Fibroblast of skin of left quadriceps (primary cell): Measurements from ENCODE around the gene KIDINS220.

ENCODE experiments used
- DNase-seq, 2 experiments: peaks; one replicate each; pipeline ENCODE4 v3.0.0-alpha.2; 2013; ENCODE audit warnings: low read depth in 2 of 2

KIDINS220 gene

DNA sequence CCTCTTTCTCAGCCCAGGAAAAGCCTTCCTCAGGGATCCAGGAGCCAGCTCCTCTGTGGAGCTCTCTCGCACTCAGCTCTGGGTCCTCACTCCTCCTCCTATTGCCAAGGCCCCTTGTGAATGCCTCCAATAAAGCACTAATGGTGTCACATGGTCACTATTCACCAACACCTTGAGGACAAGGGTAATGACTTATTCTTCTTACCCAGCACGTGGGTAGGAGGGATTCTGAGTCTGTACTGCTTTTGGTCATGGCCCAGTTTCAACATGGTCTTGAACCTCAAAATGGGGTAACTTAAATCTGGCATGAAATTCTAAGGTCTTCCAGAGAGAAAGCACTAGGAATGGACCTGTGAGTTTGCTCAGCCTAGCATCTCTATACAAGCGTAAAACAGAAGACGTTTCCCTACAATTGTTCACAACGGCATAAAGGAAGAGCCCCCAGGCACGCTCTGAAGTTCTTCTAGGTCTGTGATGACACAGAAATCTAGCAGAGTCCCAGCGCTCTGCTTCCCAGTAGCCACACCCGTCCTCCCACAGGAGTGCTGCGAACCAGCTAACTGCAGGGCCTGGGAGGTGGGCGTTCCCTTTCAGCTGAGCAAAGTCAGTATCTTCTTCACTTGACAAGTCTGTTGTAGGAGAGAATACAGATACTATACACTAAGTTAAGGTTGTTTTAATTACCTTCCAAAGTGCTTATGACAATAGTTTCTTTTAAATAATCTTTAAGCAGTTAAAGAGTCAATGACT is 14.6 kb upstream of the KIDINS220 start:
- no peak for DNase-seq

DNA sequence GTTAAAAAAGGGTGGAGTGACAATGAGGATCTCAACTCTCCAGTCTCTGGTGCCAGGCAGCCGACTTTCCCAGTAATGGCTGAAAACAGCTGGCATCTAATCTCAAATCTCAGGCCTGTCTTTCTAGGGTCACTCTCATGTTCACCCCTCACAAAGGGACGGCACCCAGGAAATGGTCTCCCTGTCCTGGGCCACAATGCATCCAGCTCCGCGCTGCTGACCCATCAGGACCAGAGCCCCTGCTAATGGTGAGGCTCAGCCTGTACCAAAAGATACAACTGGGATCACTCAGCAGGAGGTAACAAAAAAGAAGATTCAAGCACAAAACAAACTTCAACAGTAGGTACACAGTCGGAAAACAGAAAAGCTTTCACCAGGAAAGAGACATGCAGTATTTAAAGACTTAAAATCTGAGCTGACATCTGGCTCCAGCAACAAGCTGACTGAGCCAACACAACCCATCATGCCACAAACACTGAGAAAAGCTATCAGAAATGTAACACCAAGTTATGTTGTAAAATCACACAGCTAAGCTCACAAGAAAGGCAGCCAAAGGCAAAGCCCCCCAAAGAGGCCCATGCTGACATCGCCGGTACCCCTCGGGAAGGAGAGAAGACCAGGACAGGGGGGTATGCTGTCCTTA is 13.6 kb upstream of the KIDINS220 start:
- no peak for DNase-seq

DNA sequence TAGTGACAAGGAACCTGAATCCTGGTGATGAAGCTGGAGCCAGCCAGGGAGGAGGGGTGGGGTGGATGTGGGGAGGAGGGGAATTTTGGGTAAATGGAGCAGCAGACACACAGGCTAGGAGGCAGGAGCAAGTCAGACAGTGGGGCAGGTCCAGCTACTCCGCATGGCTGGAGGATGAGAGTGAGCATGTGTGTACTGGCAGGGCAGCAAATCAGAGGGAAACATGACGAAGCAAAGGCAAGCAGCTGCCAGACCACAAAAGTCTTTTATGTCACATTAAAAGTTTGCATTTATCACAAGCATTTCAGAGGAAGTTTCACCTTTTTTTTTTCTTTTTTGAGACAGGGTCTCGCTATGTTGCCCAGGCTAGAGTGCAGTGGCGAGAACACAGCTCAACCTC is 11.9 kb upstream of the KIDINS220 start:
- DNase-seq = peak; percentile 23 to 27

DNA sequence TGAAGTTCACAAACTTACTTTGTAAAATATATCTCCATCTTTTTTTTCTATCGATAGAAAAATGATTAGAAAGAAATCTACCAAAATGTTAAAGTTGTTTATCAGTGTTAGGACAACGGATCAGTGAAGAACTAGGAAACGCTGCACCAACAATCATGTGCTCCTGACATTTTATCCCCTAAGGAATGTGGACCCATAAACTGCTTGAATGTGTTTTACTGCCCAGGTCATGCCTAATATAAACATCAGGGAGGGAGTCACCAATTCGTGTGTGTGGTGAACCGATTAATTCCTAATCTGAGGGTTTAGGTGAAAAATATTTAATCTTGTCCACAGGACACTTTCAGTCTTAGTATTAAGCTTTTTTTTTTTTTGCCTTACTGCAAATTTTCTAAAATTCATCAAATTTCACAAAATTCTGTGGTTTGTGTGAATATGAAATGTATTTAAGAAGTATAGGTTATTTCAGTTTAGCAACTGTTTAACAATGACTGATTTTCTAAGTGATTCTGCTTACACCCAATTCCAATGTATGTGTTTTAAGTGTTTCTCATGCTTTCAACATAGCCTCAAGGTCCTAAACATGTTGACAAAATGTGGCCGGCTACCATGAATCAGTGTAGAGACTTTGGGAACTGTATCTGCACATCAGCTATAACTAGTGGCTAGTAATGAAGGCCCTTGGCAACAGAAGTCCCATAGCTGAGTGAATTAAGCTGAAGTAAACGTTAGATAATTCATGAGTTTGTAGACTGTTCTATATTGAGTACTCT is 11.1 kb upstream of the KIDINS220 start:
- no peak for DNase-seq

DNA sequence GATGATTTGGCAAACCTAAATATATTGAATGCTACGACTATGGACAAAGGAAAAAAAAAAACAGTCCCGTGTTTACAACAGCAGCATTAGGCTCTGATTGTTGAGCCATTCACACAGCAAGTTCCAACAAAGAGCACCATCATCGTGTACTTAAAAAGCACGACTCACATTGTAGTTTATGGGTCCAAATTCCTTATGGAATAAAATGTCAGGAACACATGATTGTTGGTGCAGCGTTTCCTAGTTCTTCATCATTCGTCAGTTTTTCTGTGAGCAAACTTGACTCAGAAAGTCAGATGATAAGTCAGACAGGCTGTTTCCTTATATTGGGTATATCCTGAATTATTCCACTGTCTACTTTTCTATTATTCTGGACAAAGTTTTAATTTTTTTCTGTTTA is 10.0 kb upstream of the KIDINS220 start:
- DNase-seq = peak in 1 of 2 experiments; percentile 5

DNA sequence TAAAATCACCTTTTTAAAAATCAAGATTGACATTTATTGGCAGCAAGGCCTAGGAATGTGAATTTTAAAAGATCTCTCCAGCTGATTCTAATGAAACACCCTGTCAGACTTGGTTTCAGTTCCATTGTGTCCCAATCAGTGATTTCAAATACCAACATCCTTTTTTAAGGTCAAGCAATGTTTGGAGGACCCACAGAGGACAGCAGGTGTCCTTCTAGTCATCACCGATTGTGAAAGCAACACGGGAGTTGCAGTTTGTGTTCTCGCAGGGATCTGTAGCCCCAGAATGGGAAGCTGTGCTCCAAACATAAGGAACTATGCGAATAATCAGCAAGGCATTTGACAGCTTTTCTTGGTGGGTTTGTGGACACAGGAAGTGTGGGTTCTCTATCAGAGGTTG is 4.5 kb upstream of the KIDINS220 start:
- DNase-seq = no peak

DNA sequence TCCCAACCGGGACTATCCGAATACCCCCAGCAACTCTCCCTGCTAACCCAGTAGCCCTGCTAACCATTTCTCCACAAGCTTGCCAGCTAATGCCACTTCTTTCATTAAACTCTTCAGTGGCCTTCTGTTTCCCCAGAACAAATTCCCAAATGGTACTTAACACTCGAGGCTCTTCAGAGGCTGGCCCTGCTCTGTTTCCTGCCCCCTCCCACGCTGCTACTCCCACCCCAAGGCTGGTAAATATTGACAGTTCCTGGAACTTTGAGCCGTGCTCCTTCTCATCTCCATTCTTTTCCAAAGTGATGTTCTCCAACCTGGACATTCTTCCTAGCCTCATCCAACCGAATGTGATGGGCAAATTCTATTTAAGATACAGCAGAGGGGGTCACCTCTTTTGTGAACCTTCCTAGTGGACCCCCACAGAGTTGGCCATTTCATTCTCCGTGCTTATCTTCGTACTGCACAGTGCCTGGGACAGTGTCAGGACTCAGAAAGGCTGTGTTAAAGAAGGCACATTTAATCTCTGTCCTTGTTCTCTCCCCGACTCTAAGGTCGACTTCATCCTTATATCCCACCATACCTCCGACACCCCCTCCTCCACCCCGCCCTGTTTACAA is 3.2 kb upstream of the KIDINS220 start:
- DNase-seq = no peak

DNA sequence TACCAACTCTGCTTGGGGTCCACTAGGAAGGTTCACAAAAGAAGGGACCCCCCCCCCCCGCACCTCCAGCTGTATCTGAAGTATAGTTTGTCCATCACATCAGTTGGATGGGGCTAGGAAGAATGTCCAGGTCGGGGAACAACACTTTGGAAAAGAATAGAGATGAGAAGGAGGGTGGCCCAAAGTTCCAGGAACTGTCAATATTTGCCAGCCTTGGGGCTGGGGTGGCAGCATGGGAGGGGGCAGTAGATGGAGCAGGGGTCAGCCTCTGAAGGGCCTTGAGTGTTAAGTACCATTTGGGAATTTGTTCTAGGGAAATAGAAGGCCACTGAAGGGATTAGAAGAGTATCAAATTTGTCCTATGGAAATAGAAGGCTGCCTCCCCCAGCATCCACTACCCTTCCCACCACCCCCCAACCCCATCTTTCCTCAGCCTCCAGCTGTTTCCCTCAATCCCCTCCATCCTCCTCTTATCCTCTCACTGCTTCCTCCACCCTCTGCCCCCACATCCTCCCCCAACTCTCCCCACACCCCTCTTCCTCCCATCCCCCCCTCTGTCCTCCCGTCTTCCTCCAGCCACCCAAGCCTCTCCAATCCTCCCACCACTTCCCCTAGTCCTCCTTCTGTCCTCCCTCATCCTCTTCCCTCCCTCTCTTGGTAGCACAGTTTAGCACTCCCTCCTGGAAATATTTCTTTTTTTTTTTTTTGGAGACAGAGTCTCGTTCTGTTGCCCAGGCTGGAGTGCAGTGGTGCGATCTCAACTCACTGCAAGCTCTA is 2.0 kb upstream of the KIDINS220 start:
- DNase-seq = no peak

DNA sequence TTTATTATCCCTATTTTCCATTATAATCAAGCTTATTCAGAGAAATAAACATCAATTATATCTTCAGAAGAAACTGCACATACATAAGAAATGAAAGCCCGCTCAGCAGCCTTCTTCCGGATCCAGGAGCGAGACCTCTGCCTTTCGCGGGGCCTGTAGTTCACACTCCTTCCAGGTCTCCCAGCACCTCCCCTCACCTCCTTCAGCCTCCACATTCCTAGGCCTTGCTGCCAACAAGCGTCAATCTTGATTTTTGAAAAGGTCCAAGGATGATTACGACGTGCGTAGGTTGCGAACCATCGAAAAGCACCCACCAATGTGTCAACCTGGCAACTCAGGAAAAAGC is 355 bp upstream of the KIDINS220 start:
- DNase-seq = no peak

DNA sequence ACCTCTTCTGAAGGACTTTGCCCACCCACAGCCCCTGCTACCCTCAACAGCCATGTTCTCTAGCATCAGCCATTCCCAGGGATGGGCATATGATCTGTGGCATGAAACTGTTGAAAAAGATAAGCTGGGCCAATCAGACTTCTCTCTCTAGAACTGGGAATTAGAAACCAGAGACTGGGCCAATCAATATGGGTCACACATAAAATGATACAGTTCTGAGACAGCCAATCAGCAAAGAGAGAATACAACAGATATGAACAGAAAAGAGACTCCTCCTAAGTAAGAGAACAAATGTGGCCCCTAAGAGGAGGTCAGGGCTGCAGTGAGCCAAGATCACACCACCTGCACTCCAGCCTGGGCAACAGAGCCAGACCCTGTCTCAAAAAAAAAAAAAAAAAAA is 2.1 kb downstream of the KIDINS220 start:
- DNase-seq = no peak

DNA sequence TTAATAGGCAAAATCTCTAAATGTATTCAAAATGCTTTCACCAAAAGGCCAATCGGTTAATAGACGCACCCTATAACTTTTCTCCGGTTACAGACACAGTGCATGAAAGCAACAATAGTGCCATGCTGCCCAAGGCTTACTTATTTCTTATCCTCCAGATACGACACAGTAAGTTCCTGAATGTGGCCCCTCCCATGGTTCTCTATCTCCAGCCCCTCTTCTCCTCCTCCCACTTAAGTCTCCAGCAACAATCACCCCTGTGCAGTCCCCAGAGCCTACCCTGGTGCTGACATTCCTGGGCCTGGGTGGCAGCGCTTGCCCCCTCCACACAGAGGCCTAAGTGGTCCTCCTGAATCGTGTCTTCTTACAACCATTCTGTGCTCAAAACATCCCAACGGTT is 3.6 kb downstream of the KIDINS220 start:
- no peak for DNase-seq

DNA sequence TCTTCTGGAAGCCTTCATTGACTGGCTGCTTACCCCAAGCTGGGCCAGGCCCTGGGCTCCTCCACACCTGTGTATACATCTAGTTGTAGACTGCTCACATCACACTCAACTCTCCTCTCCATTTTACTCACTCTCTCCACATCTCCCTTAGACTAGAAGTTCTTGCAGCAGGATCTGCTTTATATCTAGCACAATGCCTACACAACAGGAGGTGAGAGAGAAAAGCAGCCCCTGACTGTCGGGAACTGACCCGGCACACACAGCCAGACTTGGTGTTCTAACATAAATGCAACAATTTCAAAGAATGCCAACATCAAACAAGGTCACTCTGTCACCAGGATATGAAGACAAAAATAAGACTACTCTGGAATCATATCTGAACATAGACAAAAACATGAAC is 5.9 kb downstream of the KIDINS220 start:
- no peak for DNase-seq

DNA sequence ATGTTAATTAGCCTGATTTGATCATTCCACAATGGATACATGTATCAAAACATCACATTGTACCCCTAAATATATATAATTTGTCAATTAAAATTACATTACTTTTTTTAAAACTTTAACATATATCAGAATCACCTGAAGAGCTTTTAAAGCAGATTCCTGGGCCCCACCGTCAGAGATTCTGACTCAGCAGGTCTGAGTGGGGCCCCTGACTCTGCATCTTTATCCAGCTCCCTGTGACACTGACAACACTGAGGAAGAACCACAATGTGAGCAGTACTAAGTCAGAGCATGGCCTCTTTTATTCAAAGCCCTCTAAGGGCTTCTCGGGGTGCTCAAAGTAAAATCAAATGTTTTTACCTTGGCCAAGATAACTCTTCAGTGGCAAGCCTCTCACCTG is 9.7 kb downstream of the KIDINS220 start:
- DNase-seq = no peak

DNA sequence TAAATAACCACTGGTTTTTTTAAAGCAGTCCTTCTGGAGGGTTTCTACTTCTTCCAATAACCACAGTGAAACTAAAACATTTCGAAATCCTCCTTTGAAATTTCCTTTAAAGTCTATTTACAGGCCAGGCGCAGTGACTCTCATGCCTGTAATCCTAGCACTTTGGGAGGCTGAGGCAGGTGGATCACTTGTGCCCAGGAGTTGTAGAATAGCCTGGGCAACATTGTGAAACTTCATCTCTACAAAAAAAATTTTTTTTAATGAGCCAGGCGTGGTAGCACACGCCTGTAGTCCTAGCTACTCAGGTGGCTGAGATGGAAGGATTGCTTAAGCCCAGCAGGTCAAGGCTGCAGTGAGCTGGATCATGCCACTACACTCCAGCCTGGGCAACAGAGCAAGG is 15.2 kb downstream of the KIDINS220 start:
- no peak for DNase-seq

DNA sequence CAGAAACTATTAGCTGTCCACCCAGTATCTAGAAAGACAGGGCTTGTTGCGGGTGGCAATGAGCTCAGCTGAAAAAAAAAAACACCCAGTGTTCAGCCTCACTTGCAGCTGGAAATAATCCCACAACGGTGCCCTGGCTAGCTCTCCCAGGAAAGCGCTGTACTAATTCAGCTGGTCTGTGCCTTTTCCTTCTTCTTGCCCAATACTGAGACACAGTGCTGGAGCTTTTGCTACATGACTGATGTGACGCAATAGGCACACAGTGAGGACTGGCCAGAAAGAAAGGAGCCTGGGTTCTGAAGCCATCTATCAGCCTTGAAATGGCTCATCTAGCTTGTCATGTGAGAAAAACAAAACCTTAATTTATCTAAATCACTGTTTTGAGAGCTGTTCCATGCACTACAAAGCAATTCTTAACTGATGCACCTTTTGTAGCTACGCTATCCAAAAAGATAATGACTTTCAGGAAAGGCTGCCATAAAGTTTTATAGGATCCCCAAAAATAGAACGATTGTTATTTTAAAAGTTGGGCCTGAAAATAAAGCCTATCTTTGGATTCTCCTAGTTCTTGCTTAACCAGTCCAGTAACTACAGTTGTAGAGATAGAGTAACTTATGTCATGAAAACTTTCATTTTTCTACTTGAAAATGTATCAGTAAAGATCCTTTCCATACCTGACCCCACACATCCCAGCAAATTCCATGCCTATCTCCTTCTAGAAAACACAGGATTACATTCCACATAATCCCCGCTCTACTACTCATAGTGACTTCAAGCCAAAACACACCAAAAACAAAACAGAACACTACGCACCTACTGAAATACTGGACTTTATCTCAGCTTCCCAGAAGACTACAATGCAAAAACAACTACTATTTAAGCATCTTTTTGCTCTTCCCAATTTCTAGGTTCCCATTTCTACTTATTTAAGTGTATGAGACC is 15.9 kb downstream of the KIDINS220 start:
- peak; percentile 22 to 27 for DNase-seq

DNA sequence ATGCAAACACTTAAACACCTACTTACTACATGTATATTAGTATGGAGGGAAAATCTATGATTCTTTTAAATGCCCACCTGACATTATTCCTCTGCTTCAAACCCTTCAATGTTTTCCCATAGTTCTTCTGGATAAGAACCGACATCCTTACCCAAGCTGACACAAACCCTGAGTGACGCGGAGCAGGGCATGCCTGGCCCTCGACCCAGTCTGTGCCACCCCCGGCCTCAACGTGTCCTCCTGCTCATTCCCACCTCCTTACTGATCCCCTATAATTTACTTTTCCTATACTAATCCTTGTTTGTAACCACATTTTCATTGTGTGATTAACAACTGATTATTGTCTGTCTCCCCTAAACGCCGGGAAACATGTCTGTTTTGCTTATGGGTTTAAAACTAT is 17.5 kb downstream of the KIDINS220 start:
- DNase-seq = no peak

DNA sequence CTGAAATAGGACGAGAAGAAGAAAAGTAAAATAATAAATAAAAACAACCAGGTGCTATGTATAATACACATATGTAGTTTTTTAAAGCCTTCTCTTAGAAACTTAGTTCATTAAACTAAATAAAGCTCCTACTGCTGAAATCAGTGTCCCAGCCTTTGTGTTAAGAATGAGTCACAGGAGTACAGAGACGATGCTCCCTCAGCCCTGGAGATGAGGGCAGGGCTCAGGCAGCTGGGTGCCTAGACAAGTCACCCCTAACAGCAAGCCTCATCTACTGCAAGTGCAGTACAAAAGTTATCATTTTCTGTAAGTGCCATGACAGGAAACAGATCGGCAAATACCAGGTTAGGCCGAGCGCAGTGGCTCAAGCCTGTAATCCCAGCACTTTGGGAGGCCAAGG is 18.2 kb downstream of the KIDINS220 start:
- DNase-seq = no peak

DNA sequence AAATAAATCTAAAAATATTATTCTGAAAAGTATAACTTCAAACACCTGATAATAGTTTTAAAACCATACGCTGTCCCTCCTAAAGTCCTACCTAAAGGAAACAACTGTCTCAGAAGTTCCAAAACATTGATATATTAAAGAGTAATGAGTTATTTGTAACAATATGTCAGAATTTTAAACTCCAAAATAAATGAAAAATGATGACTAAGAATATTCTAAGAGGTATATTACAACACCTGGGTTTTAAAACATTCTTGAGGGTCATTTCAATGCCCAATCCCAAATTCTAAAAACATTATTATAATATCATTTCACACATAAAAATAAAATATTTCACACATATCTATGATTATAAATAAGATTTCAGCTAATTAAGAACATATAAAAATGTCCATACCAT is 20.2 kb downstream of the KIDINS220 start:
- no peak for DNase-seq

DNA sequence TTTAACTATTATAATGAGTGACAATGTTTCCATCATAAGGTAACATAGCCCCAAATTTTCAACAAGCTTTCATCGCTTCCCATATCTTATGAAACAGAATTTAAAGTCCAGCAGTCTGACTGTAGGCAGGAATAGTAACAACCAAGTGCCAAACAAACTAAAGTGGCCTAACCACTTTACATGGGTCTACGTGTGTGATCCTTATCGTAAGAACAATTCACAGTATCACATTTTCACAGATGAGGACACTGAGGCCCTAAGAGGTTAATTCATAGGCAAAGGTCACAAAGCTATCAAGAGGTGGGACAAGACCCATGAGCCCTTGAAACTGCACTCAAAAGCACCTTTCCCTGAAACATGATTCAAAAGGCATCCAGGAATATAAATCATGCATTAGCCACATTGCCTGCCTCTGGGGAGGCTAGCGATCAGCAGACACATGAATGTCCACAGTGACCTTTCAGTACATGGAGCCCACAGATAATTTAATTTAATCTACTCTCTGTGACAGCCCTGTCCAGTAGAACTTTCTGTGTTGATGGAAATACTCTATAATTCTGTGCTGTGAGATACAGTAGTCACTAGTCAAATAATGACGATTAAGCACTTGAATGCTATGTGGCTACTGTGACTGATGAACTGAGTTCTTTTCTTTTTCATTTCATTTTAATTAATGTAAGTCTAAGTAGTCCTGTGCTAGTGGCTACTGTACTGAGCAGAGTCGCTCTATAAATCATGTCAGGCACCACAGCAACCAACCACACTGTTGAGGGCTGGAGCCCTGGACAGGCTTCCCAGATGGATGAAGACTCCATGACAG is 30.3 kb downstream of the KIDINS220 start:
- no peak for DNase-seq
